Sigmoid colon (tissue), 4 donors: Measurements from ENCODE around the gene MLPH.

ENCODE experiments used
- CTCF ChIP-seq, 4 experiments: fragments of 450-650 bp in 3 of 4; fragments of 200-600 bp in 1 of 4; IDR thresholded peaks; one replicate each; pipeline ENCODE4 v1.5.1; 2016 to 2019; ENCODE audit warnings: antibody characterized with exemption in 4 of 4, mild to moderate bottlenecking in 3 of 4, moderate library complexity in 2 of 4
- EP300 ChIP-seq, 4 donors: sonication (generic); formaldehyde crosslinking; IDR thresholded peaks; one replicate each; pipeline ENCODE4 v1.6.1; 2017; ENCODE audit warnings: antibody characterized with exemption in 4 of 4
- POLR2A ChIP-seq, 2 donors: fragments of 450-650 bp; IDR thresholded peaks; one replicate each; pipeline ENCODE4 v1.6.1; 2016; ENCODE audit warnings: antibody characterized with exemption in 2 of 2, mild to moderate bottlenecking in 2 of 2, moderate library complexity in 2 of 2

GRCh38 chr2:237501892-237502513, 15.0 kb downstream of the MLPH start:
- TF ChIP-seq CTCF (IDR thresholded peaks at IDR 0.05) = no peak
- no peak for TF ChIP-seq EP300 (IDR thresholded peaks at IDR 0.05)
- no peak for TF ChIP-seq POLR2A (IDR thresholded peaks at IDR 0.05)
